WTC11 (cell line): ENCODE data around the gene PARD3B. TPM values are rescaled to one million over a fixed set of nuclear protein-coding genes. Genes with fewer than 3 reads are reported as not detected.

ENCODE experiments used
- ATAC-seq: fragments of 200-7000 bp; cut with Tn5 transposase; 2 replicates; pipeline ENCODE4 v1.10.0; 2021; ENCODE audit warnings: mild to moderate bottlenecking, moderate library complexity
- CTCF ChIA-PET: fragments of 300-600 bp; sonication (Branson Sonifier 250); formaldehyde crosslinking; loops from one replicate; lab custom pipeline; 2021; ENCODE audit warnings: antibody characterized with exemption; lab: Charles Lee
- POLR2A ChIA-PET: fragments of 350-600 bp; sonication (Branson Sonifier 250); formaldehyde crosslinking; loops from one replicate; lab custom pipeline; 2021; ENCODE audit warnings: antibody characterized with exemption; lab: Charles Lee
- DNase-seq: peaks from one replicate; pipeline ENCODE4 v3.0.0; 2021; ENCODE audit warnings: low spot score
- H3K27ac Mint-ChIP-seq: 2 replicates; pipeline ENCODE4 v1.8.0; 2021; ENCODE audit warnings: mixed read lengths
- H3K27me3 Mint-ChIP-seq: 2 replicates; pipeline ENCODE4 v1.8.0; 2021; ENCODE audit warnings: low read depth, mild to moderate bottlenecking, moderate library complexity, mixed read lengths
- H3K36me3 Mint-ChIP-seq: 2 replicates; pipeline ENCODE4 v1.8.0; 2021; ENCODE audit warnings: mixed read lengths
- H3K4me1 Mint-ChIP-seq: 2 replicates; pipeline ENCODE4 v1.8.0; 2022; ENCODE audit warnings: mixed read lengths
- H3K4me3 Mint-ChIP-seq: 2 replicates; pipeline ENCODE4 v1.8.0; 2021; ENCODE audit warnings: mild to moderate bottlenecking, moderate library complexity, mixed read lengths
- H3K9me3 Mint-ChIP-seq: 2 replicates; pipeline ENCODE4 v1.8.0; 2021; ENCODE audit warnings: mixed read lengths
- ARID4B ChIP-seq: sonication (generic); formaldehyde crosslinking; IDR thresholded peaks from 2 replicates; pipeline ENCODE4 v1.8.0; 2023; ENCODE audit warnings: missing genetic modification reagents, mild to moderate bottlenecking, borderline replicate concordance
- E2F1 ChIP-seq: sonication (generic); formaldehyde crosslinking; IDR thresholded peaks from 2 replicates; pipeline ENCODE4 v1.8.0; 2022; ENCODE audit warnings: mild to moderate bottlenecking, missing genetic modification reagents
- ELF4 ChIP-seq: sonication (generic); formaldehyde crosslinking; IDR thresholded peaks from 2 replicates; pipeline ENCODE4 v1.8.1; 2022; ENCODE audit warnings: low read depth, mild to moderate bottlenecking, moderate library complexity, missing genetic modification reagents
- GRHL2 ChIP-seq: fragments of 250-450 bp; sonication (Bioruptor Pico); IDR thresholded peaks from 2 replicates; pipeline ENCODE4 v1.8.0; 2022; ENCODE audit warnings: mild to moderate bottlenecking, moderate library complexity; ENCODE audit not compliant: insufficient replicate concordance, severe bottlenecking
- NR1H2 ChIP-seq: sonication (generic); formaldehyde crosslinking; IDR thresholded peaks from 2 replicates; pipeline ENCODE4 v1.9.0; 2021; ENCODE audit warnings: mild to moderate bottlenecking, moderate library complexity, missing genetic modification reagents
- NR3C1 ChIP-seq: sonication (generic); formaldehyde crosslinking; conservative IDR thresholded peaks from 2 replicates; pipeline ENCODE4 v1.8.1; 2023; ENCODE audit warnings: low read depth, mild to moderate bottlenecking, missing genetic modification reagents
- PRRX2 ChIP-seq: fragments of 250-450 bp; sonication (Bioruptor Pico); IDR thresholded peaks from 2 replicates; pipeline ENCODE4 v1.8.0; 2021; ENCODE audit warnings: mild to moderate bottlenecking
- TEAD4 ChIP-seq: sonication (generic); formaldehyde crosslinking; IDR thresholded peaks from 2 replicates; pipeline ENCODE4 v1.8.0; 2022; ENCODE audit warnings: mild to moderate bottlenecking, missing genetic modification reagents
- USF1 ChIP-seq: sonication (generic); formaldehyde crosslinking; IDR thresholded peaks from 2 replicates; pipeline ENCODE4 v1.8.0; 2022; ENCODE audit warnings: mild to moderate bottlenecking, missing genetic modification reagents
- USF2 ChIP-seq: sonication (generic); formaldehyde crosslinking; IDR thresholded peaks from 2 replicates; pipeline ENCODE4 v1.8.1; 2023; ENCODE audit warnings: mild to moderate bottlenecking, missing genetic modification reagents, moderate library complexity
- ZNF281 ChIP-seq: sonication (generic); formaldehyde crosslinking; IDR thresholded peaks from 2 replicates; pipeline ENCODE4 v1.8.0; 2023; ENCODE audit warnings: mild to moderate bottlenecking, missing genetic modification reagents
- ZNF425 ChIP-seq: fragments of 250-450 bp; sonication (Bioruptor Pico); conservative IDR thresholded peaks from 2 replicates; pipeline ENCODE4 v1.9.0; 2021; ENCODE audit warnings: mild to moderate bottlenecking
- total RNA-seq: library from RNA; stranded (reverse); gene quantifications from 3 replicates; pipeline ENCODE4 v1.2.3, GENCODE V29; 2021

The PARD3B gene
- total RNA-seq, 1 experiment from 2014 or later = 5.6 TPM

GRCh38 chr2:204771721-204772120, 226.4 kb downstream of the PARD3B start (continued):
- TF ChIP-seq USF2 (CRISPR knock-in tag) (no peak), ELF4 (CRISPR knock-in tag) (no peak), NR1H2 (CRISPR knock-in tag) (no peak), NR3C1 (CRISPR knock-in tag) (no peak), ZNF425 (no peak), ZNF281 (CRISPR knock-in tag) (no peak)

- TF ChIP-seq USF1 = no peak
- no peaks in the 10 kb centered on the region for H3K27me3 Mint-ChIP-seq
- ATAC-seq = no peak
- CTCF ChIA-PET = no interaction called here
- DNase-seq = no peak
- no peaks in the 10 kb centered on the region for H3K36me3 Mint-ChIP-seq
- H3K4me3 Mint-ChIP-seq = no peak overlapping the region
- H3K27ac Mint-ChIP-seq = no peak overlapping the region
- no peaks in the 10 kb centered on the region for H3K4me1 Mint-ChIP-seq
- H3K9me3 Mint-ChIP-seq = no peaks in the 10 kb centered on the region
- POLR2A ChIA-PET = no interaction called here
These were observed 227.3 kb downstream of the PARD3B start for GRCh38 chr2:204772546-204772945.

- TF ChIP-seq PRRX2 (CRISPR knock-in tag) (no peak), E2F1 (CRISPR knock-in tag) (no peak), TEAD4 (CRISPR knock-in tag) (no peak), ARID4B (no peak), GRHL2 (CRISPR knock-in tag) (no peak)
- Mint-ChIP-seq H3K36me3 (no peaks in the 10 kb centered on the region), H3K27ac (no peak overlapping the region), H3K4me1 (no peaks in the 10 kb centered on the region), H3K9me3 (no peaks in the 10 kb centered on the region), H3K27me3 (no peaks in the 10 kb centered on the region), H3K4me3 (no peak overlapping the region)
- ATAC-seq (no peak), DNase-seq (no peak)
- ChIA-PET POLR2A (no interaction called here), CTCF (no interaction called here)
These were observed 230.5 kb downstream of the PARD3B start for GRCh38 chr2:204775766-204776165.
